ACHN (cell line): ENCODE data around the gene OR52E8.

Source experiments
- DNase-seq: peaks from one replicate; pipeline ENCODE4 v3.0.0-alpha.2; 2015
- in situ Hi-C: cut with HindIII; loops from 2 replicates; pipeline ENCODE4 v1.10.0; 2017; ENCODE audit warnings: low sequenced_read_pairs, low pct_ligation_motif_present, low pct_unique_long_range_greater_than_20kb

The OR52E8 gene

DNA sequence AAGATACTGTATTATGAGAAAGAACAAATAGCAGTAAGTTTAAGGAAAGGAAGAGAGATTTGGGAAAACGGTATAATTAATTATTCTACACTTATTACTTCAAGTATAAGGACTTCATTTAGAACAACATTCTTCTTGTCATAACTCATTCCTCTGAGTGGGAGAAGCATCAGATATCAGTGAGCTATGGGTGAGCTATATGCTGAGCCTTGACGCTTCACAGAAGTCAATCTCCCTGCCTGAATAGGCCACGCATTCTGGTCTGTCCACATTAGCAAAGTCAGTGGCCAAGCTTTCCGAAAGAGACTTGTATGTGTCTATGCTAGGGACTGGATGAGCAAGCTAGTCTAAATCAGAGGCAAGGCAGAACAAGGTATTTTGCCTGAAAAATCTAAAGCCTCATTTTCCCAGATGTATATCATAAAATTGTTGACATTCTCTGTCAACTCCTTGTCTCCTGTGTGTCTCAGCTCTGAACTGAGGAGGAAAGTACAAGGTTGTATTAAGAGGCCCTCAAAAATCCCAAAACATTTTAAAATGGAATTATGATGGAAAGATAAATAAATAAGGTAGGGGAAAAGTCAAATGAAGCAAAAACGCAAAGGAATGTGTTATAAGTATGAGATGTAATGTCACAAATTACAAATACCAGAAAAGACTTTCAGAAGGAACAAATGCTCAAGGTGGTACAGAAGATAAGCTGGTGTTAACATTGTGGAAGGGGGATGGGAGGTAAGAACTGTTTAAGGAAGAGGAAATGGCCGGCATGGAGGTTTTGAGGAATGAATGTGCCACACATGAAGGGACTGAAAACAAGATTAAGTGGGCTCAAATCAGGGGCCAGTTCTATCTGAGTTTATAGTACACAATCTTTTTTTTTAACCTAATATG, 47.3 kb downstream of the OR52E8 start:
- in situ Hi-C loops, result no loop called here
- DNase-seq, result no peak

GRCh38 chr11:5809122-5809519, 48.4 kb downstream of the OR52E8 start:
- peak; percentile 8 for DNase-seq
- in situ Hi-C loops, result no loop called here

DNA sequence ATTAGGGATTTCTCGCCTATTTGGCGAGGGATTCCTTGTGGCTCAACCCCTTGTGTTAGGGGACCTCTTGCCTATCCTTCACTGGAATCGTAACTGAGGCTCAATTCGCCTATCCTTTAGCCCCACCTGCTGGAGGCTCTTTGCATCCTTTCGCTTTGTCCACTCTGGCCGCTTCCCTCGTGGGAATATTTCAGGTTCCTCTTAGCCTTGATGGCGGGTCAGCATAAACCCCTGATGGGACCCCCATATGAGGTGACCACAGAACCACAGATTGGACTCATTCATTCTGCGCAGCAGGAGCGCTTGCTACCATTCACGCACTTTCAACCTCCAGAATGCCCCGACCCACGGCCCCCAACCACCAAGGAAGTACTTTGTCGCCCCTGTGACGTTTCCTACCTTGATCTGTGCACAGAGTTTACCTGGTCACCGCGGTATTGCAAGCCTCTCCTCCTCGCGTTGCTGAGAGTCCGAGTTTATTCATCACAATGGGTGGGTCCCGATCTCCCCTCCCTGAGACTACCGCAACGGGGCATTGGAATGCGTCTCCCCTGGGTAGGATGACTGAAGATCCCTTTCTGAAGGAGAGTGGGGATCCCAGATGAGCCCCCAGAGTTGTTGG, 48.9 kb downstream of the OR52E8 start, which contains the start of gene OR52N2:
OR52N2 (plus strand) TSS at position 425 of the 622 bp plus-strand sequence. CDS start 11,412 bp downstream, outside the sequence.
- DNase-seq, result peak; percentile 71
- in situ Hi-C loops, result no loop called here

GRCh38 chr11:5807580-5807979, 49.9 kb downstream of the OR52E8 start:
- in situ Hi-C loops, result no loop called here

More at GRCh38 chr11:5807580-5807979, 49.9 kb downstream of the OR52E8 start:
- no peak for DNase-seq
